Calu3 (cell line): ENCODE data around the gene AKR1E2. TPM values are rescaled to one million over a fixed set of nuclear protein-coding genes. Genes with fewer than 3 reads are reported as not detected.

Experiments
- BruUV-seq: library from RNA; stranded (reverse); fragments of 400-500 nt; replicated peaks from 2 replicates; lab custom pipeline; 2021; lab: Mats Ljungman, UMichigan
- CTCF ChIA-PET: fragments of 300-600 bp; sonication (Branson Sonifier 250); formaldehyde crosslinking; loops from one replicate; lab custom pipeline; 2022; ENCODE audit warnings: antibody characterized with exemption; lab: Charles Lee
- DNase-seq: peaks from one replicate; pipeline ENCODE4 v3.0.0; 2022
- H3K27ac Mint-ChIP-seq: one replicate; pipeline ENCODE4 v1.8.0; 2022; ENCODE audit warnings: mixed read lengths; ENCODE audit not compliant: unreplicated experiment
- H3K27me3 Mint-ChIP-seq: one replicate; pipeline ENCODE4 v1.8.0; 2022; ENCODE audit warnings: mixed read lengths; ENCODE audit not compliant: unreplicated experiment
- H3K36me3 Mint-ChIP-seq: one replicate; pipeline ENCODE4 v1.8.0; 2022; ENCODE audit warnings: mild to moderate bottlenecking, moderate library complexity, mixed read lengths; ENCODE audit not compliant: insufficient read depth, unreplicated experiment
- H3K4me1 Mint-ChIP-seq: one replicate; pipeline ENCODE4 v1.8.0; 2022; ENCODE audit warnings: mild to moderate bottlenecking, low read depth, mixed read lengths; ENCODE audit not compliant: unreplicated experiment
- H3K4me3 Mint-ChIP-seq: one replicate; pipeline ENCODE4 v1.8.0; 2022; ENCODE audit warnings: mild to moderate bottlenecking, low read depth, moderate library complexity, mixed read lengths; ENCODE audit not compliant: unreplicated experiment
- H3K9me3 Mint-ChIP-seq: one replicate; pipeline ENCODE4 v1.8.0; 2022; ENCODE audit warnings: low read depth, mixed read lengths; ENCODE audit not compliant: unreplicated experiment
- intact Hi-C: fragments of 100-400 bp; cut with micrococcal nuclease; formaldehyde crosslinking; loops from one replicate; pipeline ENCODE4 v1.10.0; 2022; ENCODE audit not compliant: unreplicated experiment
- total RNA-seq: library from RNA; stranded (reverse); gene quantifications from 2 replicates; pipeline ENCODE4 v1.2.3, GENCODE V29; 2022
- TF ChIP-seq, protein P1 (sequence below): fragments of 200-600 bp; IDR thresholded peaks from one replicate; pipeline ENCODE4 v1.8.0; 2022; ENCODE audit warnings: antibody characterized with exemption; ENCODE audit not compliant: unreplicated experiment

The AKR1E2 gene
- total RNA-seq, 1 experiment from 2014 or later, result 2.8 TPM

DNA sequence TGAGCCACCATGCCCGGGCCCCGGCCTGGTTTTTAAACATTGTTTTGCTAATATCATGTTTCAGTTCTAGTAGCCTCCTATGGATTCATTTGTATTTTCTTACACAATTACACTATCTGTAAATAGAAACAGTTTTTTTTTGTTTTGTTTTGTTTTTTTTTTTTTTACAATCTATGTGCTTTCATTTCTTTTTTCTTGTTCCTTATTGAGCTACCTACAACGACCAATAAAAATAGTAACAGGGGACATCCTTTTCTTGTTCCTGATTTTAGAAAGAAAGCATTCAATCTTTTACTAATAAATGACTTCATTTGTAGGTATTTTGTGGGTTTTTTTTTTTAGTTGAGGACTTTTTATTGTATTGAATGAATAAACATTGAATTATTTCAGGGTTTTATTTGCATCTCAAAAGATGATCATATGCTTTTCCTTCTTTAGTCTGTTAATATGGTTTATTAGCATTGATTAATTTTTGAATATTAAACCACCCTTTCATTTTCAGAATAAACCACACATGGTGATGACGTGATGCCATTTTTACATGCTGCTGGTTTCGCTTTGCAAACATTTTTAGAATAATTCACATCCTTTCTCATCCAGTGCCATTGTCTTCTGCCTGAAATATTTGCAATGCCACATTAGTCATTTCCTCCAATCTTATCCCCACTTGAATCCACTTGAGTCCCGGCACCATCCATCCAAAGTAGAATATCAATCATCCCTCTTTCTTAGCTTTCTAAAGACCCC lies 18.1 kb upstream of the AKR1E2 start:
- CTCF ChIA-PET, result interaction anchor here (0.6 kb wide), 1 partner anchor 162 kb away, joined by 4 read pairs; no protein-coding TSS in a partner anchor
- Mint-ChIP-seq H3K4me1 (peaks cover 27% of the 10 kb centered on the region), H3K9me3 (no peaks in the 10 kb centered on the region), H3K4me3 (no peak overlapping the region), H3K27me3 (no peaks in the 10 kb centered on the region), H3K36me3 (no peaks in the 10 kb centered on the region), H3K27ac (peak overlapping the region; percentile 23)
- BruUV-seq, result no TSS peak
- intact Hi-C loops, result no loop called here
- DNase-seq, result no peak
- TF ChIP-seq, protein P1, sequence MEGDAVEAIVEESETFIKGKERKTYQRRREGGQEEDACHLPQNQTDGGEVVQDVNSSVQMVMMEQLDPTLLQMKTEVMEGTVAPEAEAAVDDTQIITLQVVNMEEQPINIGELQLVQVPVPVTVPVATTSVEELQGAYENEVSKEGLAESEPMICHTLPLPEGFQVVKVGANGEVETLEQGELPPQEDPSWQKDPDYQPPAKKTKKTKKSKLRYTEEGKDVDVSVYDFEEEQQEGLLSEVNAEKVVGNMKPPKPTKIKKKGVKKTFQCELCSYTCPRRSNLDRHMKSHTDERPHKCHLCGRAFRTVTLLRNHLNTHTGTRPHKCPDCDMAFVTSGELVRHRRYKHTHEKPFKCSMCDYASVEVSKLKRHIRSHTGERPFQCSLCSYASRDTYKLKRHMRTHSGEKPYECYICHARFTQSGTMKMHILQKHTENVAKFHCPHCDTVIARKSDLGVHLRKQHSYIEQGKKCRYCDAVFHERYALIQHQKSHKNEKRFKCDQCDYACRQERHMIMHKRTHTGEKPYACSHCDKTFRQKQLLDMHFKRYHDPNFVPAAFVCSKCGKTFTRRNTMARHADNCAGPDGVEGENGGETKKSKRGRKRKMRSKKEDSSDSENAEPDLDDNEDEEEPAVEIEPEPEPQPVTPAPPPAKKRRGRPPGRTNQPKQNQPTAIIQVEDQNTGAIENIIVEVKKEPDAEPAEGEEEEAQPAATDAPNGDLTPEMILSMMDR, result no peak

DNA sequence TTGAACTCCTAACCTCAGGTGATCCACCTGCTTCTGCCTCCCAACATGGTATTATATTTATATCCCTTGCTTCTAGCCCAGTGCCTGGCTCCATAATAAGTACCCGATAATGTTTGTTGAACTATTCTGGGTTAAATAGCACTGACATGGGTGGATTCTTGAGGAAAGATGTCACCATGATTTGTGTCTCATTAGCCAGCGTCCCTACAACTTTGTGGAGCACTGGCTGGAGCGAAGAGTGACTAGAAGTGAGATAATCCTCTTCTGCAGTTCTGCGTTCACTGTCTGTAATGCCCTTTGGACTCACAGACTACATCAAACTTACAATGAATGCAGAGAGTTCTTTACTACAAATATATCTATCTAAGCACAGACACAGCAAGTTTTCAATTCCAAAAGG lies 16.9 kb upstream of the AKR1E2 start:
- intact Hi-C loops, result no loop called here
- TF ChIP-seq, protein P1, result no peak
- CTCF ChIA-PET, result no interaction called here
- DNase-seq, result no peak
- H3K4me3 Mint-ChIP-seq, result no peak overlapping the region
- no peaks in the 10 kb centered on the region for H3K36me3 Mint-ChIP-seq
- no TSS peak for BruUV-seq
- H3K4me1 Mint-ChIP-seq, result peaks cover 27% of the 10 kb centered on the region
- H3K27ac Mint-ChIP-seq, result no peak overlapping the region
- no peaks in the 10 kb centered on the region for H3K27me3 Mint-ChIP-seq
- H3K9me3 Mint-ChIP-seq, result no peaks in the 10 kb centered on the region

DNA sequence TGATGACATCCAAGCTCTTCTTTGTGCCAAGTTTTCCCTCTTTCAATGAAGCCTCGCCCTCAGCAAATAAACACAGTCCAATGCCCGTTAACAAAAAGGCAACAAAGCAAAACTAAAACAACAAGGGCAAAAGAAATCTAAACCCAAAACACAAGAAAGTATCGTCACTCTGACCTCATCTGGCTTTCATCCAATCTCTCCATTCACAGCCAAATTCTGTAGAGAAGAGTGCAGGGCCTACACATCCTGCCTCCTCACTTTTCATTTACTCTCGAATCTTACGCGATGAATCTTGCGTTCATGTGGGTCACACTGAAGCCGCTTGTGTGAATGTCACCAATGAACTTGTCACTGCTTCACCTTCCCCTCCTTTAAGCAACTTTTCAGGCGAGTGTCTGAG lies 15.9 kb upstream of the AKR1E2 start:
- Mint-ChIP-seq H3K36me3 (no peaks in the 10 kb centered on the region), H3K27ac (peak overlapping the region; percentile 28), H3K9me3 (no peaks in the 10 kb centered on the region), H3K4me1 (peaks cover 27% of the 10 kb centered on the region), H3K4me3 (no peak overlapping the region), H3K27me3 (no peaks in the 10 kb centered on the region)
- no peak for DNase-seq
- TF ChIP-seq, protein P1, result no peak
- intact Hi-C loops, result loop anchor here (10.0 kb wide), 3 partner anchors 285 to 735 kb away; partner anchors contain the start of gene AKR1C3
- CTCF ChIA-PET, result no interaction called here
- no TSS peak for BruUV-seq

DNA sequence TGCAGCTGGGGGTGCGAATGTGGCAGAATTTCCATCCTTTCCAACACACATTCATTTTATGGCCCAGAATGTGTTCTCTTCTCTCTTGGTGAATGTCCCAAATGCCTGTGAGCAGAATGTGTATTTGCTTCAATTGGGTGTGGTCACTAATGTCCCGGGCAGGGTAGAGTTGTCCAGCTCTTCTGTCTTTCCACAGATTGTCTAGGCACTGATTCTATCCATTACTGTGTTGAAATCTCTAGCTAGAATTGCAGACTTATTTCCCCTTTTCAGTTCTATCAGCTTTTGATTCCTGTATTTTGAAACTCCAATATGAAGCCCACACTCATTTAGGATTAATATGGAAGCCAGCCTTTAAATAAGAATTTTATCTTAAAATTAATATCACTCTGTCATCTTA lies 14.0 kb upstream of the AKR1E2 start:
- no peak overlapping the region for H3K27ac Mint-ChIP-seq
- intact Hi-C loops, result loop anchor here (10.0 kb wide), 3 partner anchors 283 to 733 kb away; partner anchors contain the start of gene AKR1C3
- H3K4me1 Mint-ChIP-seq, result peaks cover 37% of the 10 kb centered on the region
- no peaks in the 10 kb centered on the region for H3K27me3 Mint-ChIP-seq
- no peak overlapping the region for H3K4me3 Mint-ChIP-seq
- CTCF ChIA-PET, result no interaction called here
- H3K9me3 Mint-ChIP-seq, result no peaks in the 10 kb centered on the region
- DNase-seq, result no peak
- H3K36me3 Mint-ChIP-seq, result no peaks in the 10 kb centered on the region
- TF ChIP-seq, protein P1, result no peak
- BruUV-seq, result no TSS peak
